Globus pallidus (tissue), 1 donor: Measurements from ENCODE around the gene BTBD1.

Experiments used
- DNase-seq: peaks from one replicate; pipeline ENCODE4 v3.0.0-alpha.2; 2015; ENCODE audit warnings: low spot score

Gene BTBD1

GRCh38 chr15:83066734-83067637 lies at the start of gene BTBD1:
TSS of gene BTBD1 (minus strand) at chr15:83067252. CDS start at chr15:83067151, 101 bp downstream.
- DNase-seq = peak; percentile 87

GRCh38 chr15:83115831-83116565 lies 48.9 kb upstream of the BTBD1 start:
- no peak for DNase-seq

GRCh38 chr15:83115410-83115809 lies 48.4 kb upstream of the BTBD1 start:
- no peak for DNase-seq

GRCh38 chr15:83114856-83115255 lies 47.8 kb upstream of the BTBD1 start:
- DNase-seq = no peak

GRCh38 chr15:83113881-83114674 lies 47.0 kb upstream of the BTBD1 start:
- no peak for DNase-seq

GRCh38 chr15:83112956-83113299 lies 45.9 kb upstream of the BTBD1 start:
- DNase-seq = no peak

- DNase-seq = no peak
These were observed 45.3 kb upstream of the BTBD1 start for GRCh38 chr15:83112233-83112955.

GRCh38 chr15:83111149-83111548 lies 44.1 kb upstream of the BTBD1 start:
- DNase-seq = no peak

- no peak for DNase-seq
These were observed 43.3 kb upstream of the BTBD1 start for GRCh38 chr15:83110381-83110780.

GRCh38 chr15:83109532-83109931 lies 42.5 kb upstream of the BTBD1 start:
- no peak for DNase-seq

GRCh38 chr15:83108266-83109219 lies 41.5 kb upstream of the BTBD1 start:
- peak; percentile 69 for DNase-seq

GRCh38 chr15:83107841-83108181 lies 40.8 kb upstream of the BTBD1 start:
- DNase-seq = no peak

- DNase-seq = no peak
These were observed 40.2 kb upstream of the BTBD1 start, which contains the start of gene TM6SF1 for GRCh38 chr15:83106994-83107840. TSS of gene TM6SF1 (plus strand) at chr15:83107645. CDS start at chr15:83107681, 36 bp downstream.

- DNase-seq = no peak
These were observed 38.4 kb upstream of the BTBD1 start for GRCh38 chr15:83105440-83105839.

- DNase-seq = no peak
These were observed 37.1 kb upstream of the BTBD1 start for GRCh38 chr15:83104141-83104540.

GRCh38 chr15:83102346-83102745 lies 35.3 kb upstream of the BTBD1 start:
- no peak for DNase-seq

- DNase-seq = peak; percentile 45
These were observed 33.1 kb upstream of the BTBD1 start for GRCh38 chr15:83100097-83100646.

GRCh38 chr15:83099290-83099689 lies 32.2 kb upstream of the BTBD1 start:
- DNase-seq = no peak

GRCh38 chr15:83098079-83098478 lies 31.0 kb upstream of the BTBD1 start:
- no peak for DNase-seq
